ENCODE measurements around the gene ENO2.

ENO2 gene

DNA sequence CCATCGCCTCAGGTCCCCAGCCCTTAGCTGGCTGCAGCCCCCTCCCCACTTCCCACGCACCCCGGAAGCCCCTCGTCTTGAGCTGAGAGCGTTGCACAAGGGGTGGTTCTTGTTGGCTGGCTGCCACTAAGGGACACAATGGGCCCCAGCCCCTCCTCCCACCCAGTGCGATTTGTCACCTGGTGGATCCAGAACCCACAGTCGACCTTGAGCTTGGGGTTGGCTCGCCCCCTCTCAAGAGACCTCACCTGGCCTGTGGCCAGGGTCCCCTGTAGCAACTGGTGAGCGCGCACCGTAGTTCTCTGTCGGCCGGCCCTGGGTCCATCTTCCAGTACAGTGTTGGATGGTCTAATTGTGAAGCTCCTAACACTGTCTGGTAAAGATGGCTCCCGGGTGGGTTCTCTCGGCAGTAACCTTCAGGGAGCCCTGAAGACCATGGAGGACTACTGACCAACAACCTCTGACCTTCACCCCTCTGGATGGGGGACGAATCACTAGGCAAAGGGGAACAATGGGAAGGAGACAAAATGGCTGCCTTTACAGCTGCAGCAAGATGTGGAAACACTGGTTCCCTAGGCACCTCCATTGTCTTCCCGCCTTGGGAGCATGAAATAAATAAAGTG, 49.5 kb downstream of the ENO2 start:
- TF ChIP-seq, protein P1, sequence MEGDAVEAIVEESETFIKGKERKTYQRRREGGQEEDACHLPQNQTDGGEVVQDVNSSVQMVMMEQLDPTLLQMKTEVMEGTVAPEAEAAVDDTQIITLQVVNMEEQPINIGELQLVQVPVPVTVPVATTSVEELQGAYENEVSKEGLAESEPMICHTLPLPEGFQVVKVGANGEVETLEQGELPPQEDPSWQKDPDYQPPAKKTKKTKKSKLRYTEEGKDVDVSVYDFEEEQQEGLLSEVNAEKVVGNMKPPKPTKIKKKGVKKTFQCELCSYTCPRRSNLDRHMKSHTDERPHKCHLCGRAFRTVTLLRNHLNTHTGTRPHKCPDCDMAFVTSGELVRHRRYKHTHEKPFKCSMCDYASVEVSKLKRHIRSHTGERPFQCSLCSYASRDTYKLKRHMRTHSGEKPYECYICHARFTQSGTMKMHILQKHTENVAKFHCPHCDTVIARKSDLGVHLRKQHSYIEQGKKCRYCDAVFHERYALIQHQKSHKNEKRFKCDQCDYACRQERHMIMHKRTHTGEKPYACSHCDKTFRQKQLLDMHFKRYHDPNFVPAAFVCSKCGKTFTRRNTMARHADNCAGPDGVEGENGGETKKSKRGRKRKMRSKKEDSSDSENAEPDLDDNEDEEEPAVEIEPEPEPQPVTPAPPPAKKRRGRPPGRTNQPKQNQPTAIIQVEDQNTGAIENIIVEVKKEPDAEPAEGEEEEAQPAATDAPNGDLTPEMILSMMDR (conservative IDR thresholded peaks at IDR 0.05; ENCODE audit: low read length): no peak
- DNase-seq (ENCODE audit: low read depth): no peak
- no peak overlapping the region for H3K4me3 ChIP-seq (ENCODE audit: low read length)

DNA sequence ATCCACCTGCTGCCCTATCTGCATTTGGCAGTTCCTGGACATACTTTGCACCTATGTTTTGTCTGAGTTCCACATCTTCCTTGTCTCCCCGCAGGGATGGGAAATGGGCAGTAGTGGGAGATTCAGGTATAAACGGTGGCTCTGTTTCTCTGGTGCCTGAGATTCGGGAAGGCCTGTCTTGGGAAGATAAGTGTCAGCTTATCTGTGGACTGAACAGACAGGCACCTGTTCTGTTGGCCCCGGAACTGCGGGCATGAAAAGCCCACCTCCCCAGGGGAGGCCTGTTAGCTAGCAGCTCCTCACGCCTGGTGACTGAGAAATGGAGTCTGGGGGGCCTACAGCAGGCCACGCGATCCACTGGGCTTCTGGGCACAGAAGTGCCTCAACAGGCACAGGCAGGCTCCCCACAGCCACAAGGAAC, 50.2 kb downstream of the ENO2 start:
- TF ChIP-seq, protein P1 (conservative IDR thresholded peaks at IDR 0.05; ENCODE audit: low read length): no peak
- H3K4me3 ChIP-seq (ENCODE audit: low read length): no peak overlapping the region
- DNase-seq (ENCODE audit: low read depth): no peak

DNA sequence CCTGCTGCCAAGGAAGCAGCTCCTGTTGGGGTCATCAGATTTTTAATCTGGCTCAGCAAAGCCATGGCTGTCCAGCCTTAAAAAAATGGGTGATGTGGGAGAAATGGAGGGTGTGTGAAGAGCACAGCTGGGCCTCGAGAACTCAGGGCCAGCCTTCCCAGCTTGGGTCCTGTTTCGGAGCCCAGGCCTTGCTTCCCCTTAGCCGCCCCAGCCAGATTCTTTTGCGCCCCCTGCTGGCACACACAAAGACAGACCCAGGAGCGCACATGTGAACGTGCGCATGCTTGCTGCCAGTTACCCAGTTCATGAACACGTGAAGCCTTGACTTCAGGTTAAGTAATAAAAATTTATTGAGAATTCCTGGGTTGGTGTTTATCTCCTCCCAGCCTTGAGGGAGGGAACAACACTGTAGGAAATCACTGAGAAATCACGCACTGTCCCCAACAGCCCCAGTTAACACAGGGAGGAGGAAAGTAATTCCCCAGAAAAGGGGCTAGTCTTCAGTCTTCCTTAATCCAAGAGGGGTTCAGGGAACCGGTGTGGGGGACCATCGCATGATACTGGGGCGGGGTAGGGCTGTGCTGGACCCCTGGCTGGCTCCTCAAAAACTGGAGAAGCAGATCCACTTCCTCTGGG, 50.8 kb downstream of the ENO2 start:
- no peak overlapping the region for H3K4me3 ChIP-seq (ENCODE audit: low read length)
- TF ChIP-seq, protein P1 (conservative IDR thresholded peaks at IDR 0.05; ENCODE audit: low read length): peak; percentile 79
- DNase-seq (ENCODE audit: low read depth): peak; percentile 85

DNA sequence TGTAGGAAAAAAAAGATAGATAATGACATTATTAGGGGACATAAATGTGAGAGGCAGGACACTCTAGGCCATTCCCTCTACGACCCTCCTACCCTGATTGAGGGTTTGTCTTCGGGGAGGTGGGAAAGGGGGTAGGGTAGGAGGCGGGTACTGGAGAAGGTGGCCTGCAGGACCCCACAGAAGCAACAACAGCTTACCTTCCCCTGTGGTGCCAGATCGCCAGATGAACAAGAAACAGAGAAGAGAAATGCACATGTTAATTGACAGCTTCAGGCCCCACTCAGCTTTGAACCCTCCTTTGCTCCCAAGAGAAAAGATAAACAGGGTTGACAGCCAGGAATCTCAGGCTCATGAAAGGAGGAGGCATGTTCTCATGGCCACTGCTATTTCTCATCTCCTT, 51.3 kb downstream of the ENO2 start:
- no peak for DNase-seq (ENCODE audit: low read depth)
- TF ChIP-seq, protein P1 (conservative IDR thresholded peaks at IDR 0.05; ENCODE audit: low read length): no peak
- no peak overlapping the region for H3K4me3 ChIP-seq (ENCODE audit: low read length)

DNA sequence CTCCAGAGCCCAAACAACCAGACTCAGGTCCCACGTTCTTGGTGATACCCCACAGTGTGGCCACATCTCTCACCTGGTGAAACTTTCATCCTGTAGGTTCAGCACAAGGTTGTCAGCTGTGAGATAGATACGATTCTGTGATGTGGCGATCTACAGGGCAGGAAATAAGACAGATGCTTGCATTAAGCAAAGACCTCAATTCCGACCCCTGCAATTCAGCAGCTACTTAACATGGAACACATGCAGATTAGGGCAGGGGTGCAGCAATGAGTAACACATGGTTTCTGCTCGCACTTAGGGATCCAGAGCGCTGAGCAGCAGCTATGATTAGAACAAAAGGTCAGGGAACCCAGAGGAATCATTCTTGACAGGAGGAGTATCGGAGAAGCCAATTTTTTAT, 52.0 kb downstream of the ENO2 start:
- TF ChIP-seq, protein P1 (conservative IDR thresholded peaks at IDR 0.05; ENCODE audit: low read length): no peak
- no peak overlapping the region for H3K4me3 ChIP-seq (ENCODE audit: low read length)
- no peak for DNase-seq (ENCODE audit: low read depth)

DNA sequence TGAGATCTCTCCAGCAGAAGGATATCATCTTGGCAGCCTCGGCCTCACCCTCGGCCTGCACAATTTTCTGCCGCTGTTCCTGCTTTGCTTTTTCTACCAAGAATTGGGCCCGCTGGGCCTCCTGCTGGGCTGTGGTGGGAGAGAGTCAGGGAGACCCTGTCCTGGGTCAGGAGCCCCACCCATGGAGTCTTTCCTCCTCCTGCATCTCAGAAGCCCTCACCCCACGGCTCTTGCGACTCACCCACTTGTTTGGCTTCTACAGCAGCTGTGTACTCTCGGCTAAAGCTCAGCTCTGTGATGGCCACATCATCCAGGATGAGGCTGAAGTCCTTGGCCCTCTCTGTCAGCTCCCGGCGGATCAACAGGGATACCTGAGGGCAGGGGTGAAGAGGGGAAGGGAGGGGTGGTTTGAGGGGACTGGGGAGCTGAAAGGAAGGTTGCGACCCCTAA, 53.3 kb downstream of the ENO2 start:
- no peak for DNase-seq (ENCODE audit: low read depth)
- TF ChIP-seq, protein P1 (conservative IDR thresholded peaks at IDR 0.05; ENCODE audit: low read length): no peak
- no peak overlapping the region for H3K4me3 ChIP-seq (ENCODE audit: low read length)

DNA sequence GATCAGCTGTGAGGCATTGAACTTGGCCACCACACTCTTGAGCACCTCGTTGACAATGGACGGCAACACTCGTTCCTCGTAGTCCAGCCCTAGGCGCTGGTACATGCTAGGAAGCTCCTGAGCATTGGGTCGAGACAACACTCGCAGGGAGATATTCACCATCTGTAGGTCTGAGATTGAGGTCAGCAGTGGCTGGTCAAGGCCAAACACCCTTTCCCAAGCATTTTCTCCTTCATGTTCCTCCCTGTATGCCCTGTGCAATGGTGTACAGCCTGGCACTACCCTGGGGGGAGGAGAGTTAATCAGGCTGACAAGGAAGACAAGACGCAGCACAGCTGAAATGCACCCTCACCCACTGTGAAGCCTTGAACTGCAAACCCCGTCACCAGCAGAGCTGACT, 54.0 kb downstream of the ENO2 start:
- DNase-seq (ENCODE audit: low read depth): no peak
- TF ChIP-seq, protein P1 (conservative IDR thresholded peaks at IDR 0.05; ENCODE audit: low read length): no peak
- H3K4me3 ChIP-seq (ENCODE audit: low read length): peak overlapping the region; percentile 4

Data from AG10803 (cell line).